ENCODE measurements around the gene UFM1. TPM values are rescaled to one million over a fixed set of nuclear protein-coding genes. Genes with fewer than 3 reads are reported as not detected.

The UFM1 gene
- total RNA-seq, 6 experiments from 2014 or later: 62.9 to 75.2 (median 69.0) TPM

- no peak for DNase-seq
- H3K4me3 Mint-ChIP-seq: no peak overlapping the region
- no peak for TF ChIP-seq CTCF (IDR thresholded peaks at IDR 0.05)
- H3K9me3 Mint-ChIP-seq: no peaks in the 10 kb centered on the region
- H3K36me3 Mint-ChIP-seq (ENCODE audit: low read depth): no peaks in the 10 kb centered on the region
- H3K27me3 Mint-ChIP-seq (ENCODE audit: insufficient read depth): peaks cover 2% of the 10 kb centered on the region; the same call in 1 of the 2 replicates
- H3K4me1 Mint-ChIP-seq (ENCODE audit: low read depth): no peaks in the 10 kb centered on the region
- H3K27ac Mint-ChIP-seq: no peak overlapping the region
Measured at GRCh38 chr13:38405216-38405615, 55.6 kb downstream of the UFM1 start.

GRCh38 chr13:38409771-38410170 lies 60.1 kb downstream of the UFM1 start:
- H3K36me3 Mint-ChIP-seq (ENCODE audit: low read depth): no peaks in the 10 kb centered on the region
- H3K9me3 Mint-ChIP-seq: no peaks in the 10 kb centered on the region
- TF ChIP-seq CTCF (IDR thresholded peaks at IDR 0.05): no peak
- no peaks in the 10 kb centered on the region for H3K4me1 Mint-ChIP-seq (ENCODE audit: low read depth)
- no peak overlapping the region for H3K4me3 Mint-ChIP-seq
- peaks cover 2% of the 10 kb centered on the region; the same call in 1 of the 2 replicates for H3K27me3 Mint-ChIP-seq (ENCODE audit: insufficient read depth)
- H3K27ac Mint-ChIP-seq: no peak overlapping the region
- no peak for DNase-seq

DNA sequence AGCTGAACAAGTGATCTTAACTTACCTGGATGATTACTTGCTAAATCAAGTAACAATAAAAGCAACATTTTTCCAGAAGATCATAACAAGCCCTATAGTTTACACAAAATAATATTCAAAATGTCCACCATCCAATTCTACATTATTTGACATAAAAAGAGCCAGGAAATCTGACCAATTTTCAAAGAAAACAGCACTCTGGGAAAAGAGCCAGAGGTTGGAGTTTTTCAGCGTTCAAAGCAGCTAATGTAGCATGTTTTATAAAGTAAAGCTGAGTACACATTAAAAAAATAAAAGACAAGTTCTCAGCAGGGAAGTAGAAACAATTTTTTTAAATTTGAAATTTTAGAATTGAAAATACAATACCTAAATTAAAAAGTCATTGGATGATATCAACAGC lies 62.6 kb downstream of the UFM1 start:
- Mint-ChIP-seq H3K4me3 (no peak overlapping the region), H3K36me3 (ENCODE audit: low read depth) (no peaks in the 10 kb centered on the region), H3K9me3 (no peaks in the 10 kb centered on the region), H3K4me1 (ENCODE audit: low read depth) (peaks cover 11% of the 10 kb centered on the region; the same call in 1 of the 2 replicates), H3K27me3 (ENCODE audit: insufficient read depth) (peaks cover under 1% of the 10 kb centered on the region; the same call in 1 of the 2 replicates), H3K27ac (no peak overlapping the region)
- DNase-seq: no peak
- TF ChIP-seq CTCF (IDR thresholded peaks at IDR 0.05): no peak

All from HFFc6 (cell line).